Activated T-helper 1 cell treated with Interleukin-2 at 50 U/mL for 16 hours (primary cell): ENCODE measurements around the gene SDR39U1.

Experiments used
- DNase-seq: peaks from one replicate; pipeline ENCODE4 v3.0.0-alpha.2; 2020; ENCODE audit warnings: low read depth

SDR39U1 gene

GRCh38 chr14:24390701-24391468, 51.7 kb downstream of the SDR39U1 start:
- no peak for DNase-seq
